HepG2 (cell line): ENCODE data around the gene FAM193A.

Source experiments
- CHD2 ChIP-seq: IDR thresholded peaks from 2 replicates; pipeline ENCODE4 v1.6.1; 2011; ENCODE audit warnings: low read depth, low read length, improper control_type of control experiment
- CTCF ChIP-seq: sonication (generic); formaldehyde crosslinking; IDR thresholded peaks from 2 replicates; pipeline ENCODE4 v1.5.0; 2020; ENCODE audit warnings: mild to moderate bottlenecking, missing genetic modification reagents, moderate library complexity
- HCFC1 ChIP-seq: fragments of 150-350 bp; IDR thresholded peaks from 2 replicates; pipeline ENCODE4 v1.6.1; 2014; ENCODE audit warnings: low read depth, low read length
- JUNB ChIP-seq: sonication (generic); formaldehyde crosslinking; IDR thresholded peaks from 2 replicates; pipeline ENCODE4 v1.8.0; 2022; ENCODE audit warnings: missing genetic modification reagents, mild to moderate bottlenecking, borderline replicate concordance
- KDM4B ChIP-seq: sonication (generic); formaldehyde crosslinking; IDR thresholded peaks from 2 replicates; pipeline ENCODE4 v1.4.0; 2020; ENCODE audit warnings: missing genetic modification reagents
- MYC ChIP-seq: sonication (generic); formaldehyde crosslinking; IDR thresholded peaks from 2 replicates; pipeline ENCODE4 v1.9.0; 2021; ENCODE audit warnings: missing genetic modification reagents, borderline replicate concordance
- NR2C2 ChIP-seq: sonication (generic); formaldehyde crosslinking; IDR thresholded peaks from 2 replicates; pipeline ENCODE4 v1.4.0; 2020; ENCODE audit warnings: missing genetic modification reagents, mild to moderate bottlenecking, moderate library complexity, borderline replicate concordance
- POLR2A ChIP-seq, 2 experiments: IDR thresholded peaks; 2 replicates each; pipeline ENCODE4 v1.6.1; 2011; ENCODE audit warnings: low read depth in 2 of 2, low read length in 2 of 2, mild to moderate bottlenecking in 1 of 2, moderate library complexity in 1 of 2; ENCODE audit not compliant: insufficient read depth in 1 of 2
- TARDBP ChIP-seq: sonication (generic); formaldehyde crosslinking; IDR thresholded peaks from 2 replicates; pipeline ENCODE4 v1.8.0; 2022; ENCODE audit warnings: mild to moderate bottlenecking, missing genetic modification reagents
- YY1 ChIP-seq: IDR thresholded peaks from 2 replicates; pipeline ENCODE4 v1.6.1; 2011; ENCODE audit warnings: low read length, low read depth, moderate library complexity, mild to moderate bottlenecking; ENCODE audit not compliant: insufficient read depth, insufficient replicate concordance
- ZBTB40 ChIP-seq, 2 experiments: fragments of 450-650 bp in 1 of 2; sonication (generic) in 1 of 2; formaldehyde crosslinking in 1 of 2; IDR thresholded peaks; 2 replicates each; pipeline versions ENCODE4 v1.6.1 to v1.8.0; 2016 to 2022; ENCODE audit warnings: antibody characterized with exemption in 1 of 2, mild to moderate bottlenecking in 1 of 2, missing genetic modification reagents in 1 of 2
- ZFX ChIP-seq: sonication (generic); formaldehyde crosslinking; IDR thresholded peaks from 2 replicates; pipeline ENCODE4 v1.4.0; 2020; ENCODE audit warnings: mild to moderate bottlenecking, low read depth, missing genetic modification reagents, moderate library complexity
- ZNF780A ChIP-seq: sonication (generic); formaldehyde crosslinking; IDR thresholded peaks from 2 replicates; pipeline ENCODE4 v1.8.0; 2022; ENCODE audit warnings: mild to moderate bottlenecking, missing genetic modification reagents, moderate library complexity
- ZZZ3 ChIP-seq: sonication (generic); formaldehyde crosslinking; IDR thresholded peaks from 2 replicates; pipeline ENCODE4 v1.4.0; 2020; ENCODE audit warnings: missing genetic modification reagents, mild to moderate bottlenecking, borderline replicate concordance

GRCh38 chr4:2723751-2724150 lies 187.3 kb downstream of the FAM193A start:
- TF ChIP-seq NR2C2 (no peak), HCFC1 (no peak), MYC (CRISPR knock-in tag) (no peak), CHD2 (no peak), ZBTB40 (IDR thresholded peaks at IDR 0.05) (no peak), ZBTB40 (CRISPR knock-in tag; IDR thresholded peaks at IDR 0.05) (no peak), ZNF780A (CRISPR knock-in tag) (no peak), JUNB (CRISPR knock-in tag) (no peak), TARDBP (CRISPR knock-in tag) (no peak), CTCF (CRISPR knock-in tag) (no peak), YY1 (no peak), ZFX (CRISPR knock-in tag) (no peak), ZZZ3 (CRISPR knock-in tag) (no peak), KDM4B (CRISPR knock-in tag) (no peak), POLR2A (IDR thresholded peaks at IDR 0.05; ENCODE audit: insufficient read depth in 1 of 2, low read depth in 2 of 2, low read length in 2 of 2) (no peak)
